MM.1S (cell line): ENCODE results near the gene ALS2.

Source experiments
- CTCF ChIP-seq: fragments of 300-600 bp; sonication (generic); IDR thresholded peaks from 2 replicates; pipeline ENCODE4 v1.5.1; 2016; ENCODE audit warnings: antibody characterized with exemption, low read length, mixed read lengths
- EZH2 ChIP-seq: fragments of 300-600 bp; sonication (generic); optimal IDR thresholded peaks from 2 replicates; pipeline ENCODE3; 2017; ENCODE audit warnings: low read depth, mild to moderate bottlenecking, antibody characterized with exemption, low read length, mixed read lengths

- TF ChIP-seq CTCF, result no peak
- no peak for TF ChIP-seq EZH2
These were observed 95.6 kb downstream of the ALS2 start for GRCh38 chr2:201685156-201685555.
